Limb (tissue), 2 donors: ENCODE results near the gene PAK6.
A peak's percentile ranks its signal among the peaks of the same experiment; 100 is the strongest.

Experiments
- DNase-seq, 2 donors: peaks; one replicate each; pipeline ENCODE4 v3.0.0-alpha.2; 2016; ENCODE audit errors: extremely low spot score in 2 of 2

The PAK6 gene

GRCh38 chr15:40238532-40239403 lies at the start of gene PAK6:
Gene PAK6 (plus strand): TSS chr15:40239063. CDS start chr15:40264786, 25,723 bp downstream.
- peak; percentile 18 to 74 for DNase-seq

- no peak for DNase-seq
These were observed 48.3 kb upstream of the PAK6 start for GRCh38 chr15:40190591-40190990.

- DNase-seq = no peak
These were observed 45.9 kb upstream of the PAK6 start for GRCh38 chr15:40192942-40193341.

GRCh38 chr15:40197434-40197833 lies 41.4 kb upstream of the PAK6 start:
- no peak for DNase-seq

GRCh38 chr15:40198355-40199085 lies 40.3 kb upstream of the PAK6 start:
- no peak for DNase-seq

- DNase-seq = no peak
These were observed 34.8 kb upstream of the PAK6 start for GRCh38 chr15:40204100-40204499.

GRCh38 chr15:40217166-40217824 lies 21.6 kb upstream of the PAK6 start:
- DNase-seq = peak in 1 of 2 donors; percentile 77

GRCh38 chr15:40219801-40220200 lies 19.1 kb upstream of the PAK6 start:
- no peak for DNase-seq

- no peak for DNase-seq
These were observed 16.7 kb upstream of the PAK6 start for GRCh38 chr15:40222131-40222530.

GRCh38 chr15:40226736-40227135 lies 12.1 kb upstream of the PAK6 start:
- DNase-seq = no peak

GRCh38 chr15:40229316-40229715 lies 9.5 kb upstream of the PAK6 start:
- DNase-seq = no peak

- DNase-seq = no peak
These were observed 8.9 kb upstream of the PAK6 start for GRCh38 chr15:40229956-40230355.

- DNase-seq = no peak
These were observed 6.2 kb upstream of the PAK6 start for GRCh38 chr15:40232625-40233070.

GRCh38 chr15:40233727-40234577 lies 4.9 kb upstream of the PAK6 start:
- DNase-seq = no peak

GRCh38 chr15:40234783-40235182 lies 4.1 kb upstream of the PAK6 start:
- no peak for DNase-seq

- no peak for DNase-seq
These were observed 3.5 kb upstream of the PAK6 start for GRCh38 chr15:40235201-40235885.

- DNase-seq = no peak
These were observed 485 bp downstream of the PAK6 start for GRCh38 chr15:40239404-40239692.

- DNase-seq = no peak
These were observed 1.1 kb downstream of the PAK6 start for GRCh38 chr15:40239693-40240618.

GRCh38 chr15:40240619-40241221 lies 1.9 kb downstream of the PAK6 start:
- DNase-seq = no peak
